Dendritic cell treated with granulocyte-macrophage colony-stimulating factor and Interleukin-4, amounts not matched to agents 40 ng/mL and 50 ng/mL, for 4 days (primary cell): Measurements from ENCODE around the gene LYZL6.
"Not testable (repeated sequence)": the region's sequence is repeated elsewhere in the genome, so short reads cannot be mapped to it uniquely, and the experiment has no call there.

Experiments
- H3K27ac Mint-ChIP-seq: one replicate; pipeline ENCODE4 v1.8.0; 2022; ENCODE audit warnings: mild to moderate bottlenecking, mixed read lengths
- H3K27me3 Mint-ChIP-seq: one replicate; pipeline ENCODE4 v1.8.0; 2022; ENCODE audit warnings: mild to moderate bottlenecking, mixed read lengths
- H3K36me3 Mint-ChIP-seq: one replicate; pipeline ENCODE4 v1.8.0; 2022; ENCODE audit warnings: low read depth, mixed read lengths
- H3K4me1 Mint-ChIP-seq: one replicate; pipeline ENCODE4 v1.8.0; 2022; ENCODE audit warnings: low read depth, mixed read lengths
- H3K4me3 Mint-ChIP-seq: one replicate; pipeline ENCODE4 v1.8.0; 2022; ENCODE audit warnings: mild to moderate bottlenecking, moderate library complexity, mixed read lengths
- H3K9me3 Mint-ChIP-seq: one replicate; pipeline ENCODE4 v1.8.0; 2022; ENCODE audit warnings: mixed read lengths
- intact Hi-C: fragments of 100-400 bp; cut with micrococcal nuclease; formaldehyde crosslinking; loops from one replicate; pipeline ENCODE4 v1.15.0; 2022

LYZL6 gene

DNA sequence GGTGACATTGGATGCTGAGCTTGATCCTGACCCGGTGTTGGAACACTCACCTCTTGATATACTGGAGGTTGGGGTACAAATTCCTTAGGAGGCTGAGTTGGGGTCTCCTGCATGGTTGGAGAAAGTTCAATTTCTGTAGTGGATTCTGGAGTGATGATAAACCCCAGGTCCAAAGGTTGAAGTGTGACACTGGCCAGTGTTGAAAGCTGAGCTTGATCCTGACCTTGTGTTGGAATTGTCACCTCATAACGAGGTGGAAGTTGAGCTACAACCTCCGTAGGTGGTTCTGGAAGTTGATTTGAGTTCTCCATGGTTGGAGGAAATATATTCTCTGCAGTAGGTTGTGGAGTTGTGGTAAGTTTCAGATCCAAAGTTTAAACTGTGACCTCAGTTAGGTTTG is 34.1 kb downstream of the LYZL6 start:
- Mint-ChIP-seq H3K27ac (no peak overlapping the region), H3K27me3 (no peaks in the 10 kb centered on the region), H3K4me1 (no peaks in the 10 kb centered on the region), H3K4me3 (no peak overlapping the region), H3K36me3 (no peaks in the 10 kb centered on the region), H3K9me3 (no peaks in the 10 kb centered on the region)
- intact Hi-C loops: no loop called here

DNA sequence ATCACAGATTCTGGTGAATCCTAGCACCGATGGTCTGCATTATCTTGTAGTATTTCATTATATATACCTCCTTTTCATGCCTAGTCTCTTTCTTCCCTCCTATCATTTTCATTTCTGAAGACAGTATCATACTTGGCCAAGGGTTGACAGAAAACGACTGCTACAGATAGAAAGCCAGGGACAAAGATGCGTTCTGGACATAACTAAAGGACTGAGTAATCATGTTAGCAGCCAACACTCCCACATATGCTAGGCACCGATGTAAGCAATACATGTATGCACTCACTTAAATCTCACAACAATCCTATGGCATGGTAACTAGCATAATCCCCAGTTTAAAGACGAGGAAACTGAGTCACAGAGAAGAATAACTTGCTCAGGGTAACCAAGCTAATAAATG is 35.8 kb downstream of the LYZL6 start:
- H3K4me3 Mint-ChIP-seq: no peak overlapping the region
- H3K27ac Mint-ChIP-seq: no peak overlapping the region
- no peaks in the 10 kb centered on the region for H3K9me3 Mint-ChIP-seq
- H3K27me3 Mint-ChIP-seq: no peaks in the 10 kb centered on the region
- intact Hi-C loops: no loop called here
- no peaks in the 10 kb centered on the region for H3K36me3 Mint-ChIP-seq
- no peaks in the 10 kb centered on the region for H3K4me1 Mint-ChIP-seq

DNA sequence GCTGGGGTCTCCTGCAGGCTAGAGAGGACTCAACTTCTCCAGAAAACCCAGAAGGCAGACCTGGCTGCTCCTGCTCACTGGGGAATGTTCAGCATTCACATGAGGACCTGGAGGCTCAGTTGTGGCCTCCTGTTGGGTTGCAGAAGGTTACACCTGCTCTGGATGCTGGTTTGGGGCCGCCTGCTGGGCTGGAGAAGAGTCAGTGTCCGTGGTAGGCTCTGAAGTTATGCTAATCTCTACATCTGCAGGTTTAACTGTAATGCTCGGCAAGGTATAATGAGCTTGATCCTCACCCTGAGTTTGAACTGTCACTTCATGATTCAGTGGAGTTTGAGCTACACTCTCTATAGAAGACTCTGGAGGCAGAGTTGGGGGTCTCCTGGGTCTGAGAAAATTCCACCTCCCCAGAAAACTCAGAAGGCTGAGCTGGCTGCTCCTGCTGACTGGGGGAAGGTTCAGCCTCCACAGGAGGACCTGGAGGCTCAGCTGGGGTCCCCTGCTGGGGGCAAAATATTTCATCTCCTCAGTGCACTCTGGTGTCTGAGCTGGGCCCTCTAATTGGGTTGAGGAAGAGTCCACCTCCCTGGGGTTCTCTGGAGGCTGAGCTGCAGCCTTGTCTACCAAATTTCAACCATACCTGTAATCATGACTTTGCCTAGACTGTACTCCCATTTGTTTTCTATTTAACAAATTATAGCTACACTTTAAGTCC is 36.4 kb downstream of the LYZL6 start:
- intact Hi-C loops: no loop called here
- no peaks in the 10 kb centered on the region for H3K4me1 Mint-ChIP-seq
- H3K4me3 Mint-ChIP-seq: no peak overlapping the region
- H3K9me3 Mint-ChIP-seq: no peaks in the 10 kb centered on the region
- H3K27ac Mint-ChIP-seq: no peak overlapping the region
- no peaks in the 10 kb centered on the region for H3K36me3 Mint-ChIP-seq
- no peaks in the 10 kb centered on the region for H3K27me3 Mint-ChIP-seq

DNA sequence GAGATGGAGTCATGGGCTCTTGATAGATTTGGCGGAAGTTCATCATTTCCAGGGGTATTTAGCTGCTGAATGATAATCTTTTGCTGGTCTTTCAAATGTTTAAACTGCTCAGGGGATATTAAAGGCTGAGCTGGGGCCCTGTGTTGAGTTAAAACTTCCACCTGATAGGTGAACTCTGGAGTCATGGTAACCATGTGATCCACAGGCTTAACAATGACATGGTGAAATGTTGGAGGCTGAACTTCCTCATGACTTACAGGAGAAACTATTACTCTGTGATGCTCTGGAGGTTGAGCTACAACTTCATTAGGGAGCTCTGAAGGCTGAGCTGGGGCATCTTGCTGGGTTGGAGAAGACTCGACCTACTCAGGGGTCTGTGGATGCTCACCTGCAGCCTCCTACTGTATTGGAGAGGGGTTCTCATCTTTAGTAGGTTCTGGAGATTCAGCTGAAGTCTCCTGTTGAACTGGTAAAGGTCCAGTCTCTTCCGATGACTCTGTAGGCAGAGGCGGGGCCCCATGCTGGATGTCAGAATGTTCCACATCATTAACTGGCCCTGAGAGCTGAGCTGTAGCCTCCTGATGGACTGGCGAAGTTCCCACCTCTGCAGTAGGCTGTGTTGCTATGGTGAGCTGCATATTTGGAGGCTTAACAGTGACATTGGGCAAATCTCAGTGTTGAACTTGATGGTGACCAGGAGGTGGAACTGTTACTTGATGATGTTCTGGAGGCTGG is 37.2 kb downstream of the LYZL6 start:
- intact Hi-C loops: no loop called here
- Mint-ChIP-seq H3K27me3 (no peaks in the 10 kb centered on the region), H3K9me3 (no peaks in the 10 kb centered on the region), H3K36me3 (no peaks in the 10 kb centered on the region), H3K27ac (no peak overlapping the region), H3K4me1 (no peaks in the 10 kb centered on the region), H3K4me3 (no peak overlapping the region)

- Mint-ChIP-seq H3K4me3 (no peak overlapping the region), H3K36me3 (no peaks in the 10 kb centered on the region), H3K4me1 (peaks cover 13% of the 10 kb centered on the region), H3K27ac (no peak overlapping the region), H3K27me3 (no peaks in the 10 kb centered on the region), H3K9me3 (no peaks in the 10 kb centered on the region)
- intact Hi-C loops: no loop called here
These were observed 40.1 kb downstream of the LYZL6 start for GRCh38 chr17:35903451-35903850.

DNA sequence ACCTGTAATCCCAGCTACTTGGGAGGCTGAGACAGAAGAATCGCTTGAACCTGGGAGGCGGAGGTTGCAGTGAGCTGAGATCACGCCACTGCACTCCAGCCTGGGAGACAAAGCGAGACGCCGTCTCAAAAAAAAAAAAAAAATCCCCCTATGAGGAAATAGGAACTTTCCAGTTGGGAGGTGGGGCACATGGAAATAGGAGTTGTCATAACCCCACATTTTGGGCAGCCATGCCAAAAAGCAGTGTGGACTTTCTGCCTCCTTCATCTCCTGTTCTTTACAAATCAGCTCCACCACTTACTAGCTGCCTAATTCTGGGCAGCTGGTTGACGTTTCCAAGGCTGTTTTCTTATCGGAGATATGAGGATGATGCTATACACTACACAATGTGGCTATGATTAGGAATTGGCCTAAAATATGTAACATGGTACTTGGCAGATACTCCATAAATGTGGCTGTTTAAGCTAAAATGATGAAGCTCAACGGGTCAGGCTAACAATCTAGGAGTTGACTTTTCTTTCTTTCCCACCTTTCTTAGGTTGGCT is 41.8 kb downstream of the LYZL6 start:
- Mint-ChIP-seq H3K27ac (no peak overlapping the region), H3K4me1 (peaks cover 22% of the 10 kb centered on the region), H3K9me3 (no peaks in the 10 kb centered on the region), H3K36me3 (no peaks in the 10 kb centered on the region), H3K4me3 (no peak overlapping the region), H3K27me3 (no peaks in the 10 kb centered on the region)
- intact Hi-C loops: no loop called here

GRCh38 chr17:35900708-35901480 is 42.6 kb downstream of the LYZL6 start:
- Mint-ChIP-seq H3K9me3 (no peaks in the 10 kb centered on the region), H3K27me3 (no peaks in the 10 kb centered on the region), H3K4me3 (no peak overlapping the region), H3K27ac (no peak overlapping the region), H3K4me1 (peaks cover 30% of the 10 kb centered on the region), H3K36me3 (no peaks in the 10 kb centered on the region)
- intact Hi-C loops: no loop called here

GRCh38 chr17:35900280-35900679 is 43.2 kb downstream of the LYZL6 start:
- H3K36me3 Mint-ChIP-seq: no peaks in the 10 kb centered on the region
- no peaks in the 10 kb centered on the region for H3K9me3 Mint-ChIP-seq
- H3K4me3 Mint-ChIP-seq: no peak overlapping the region
- peaks cover 36% of the 10 kb centered on the region for H3K4me1 Mint-ChIP-seq
- no peaks in the 10 kb centered on the region for H3K27me3 Mint-ChIP-seq
- intact Hi-C loops: no loop called here
- no peak overlapping the region for H3K27ac Mint-ChIP-seq

DNA sequence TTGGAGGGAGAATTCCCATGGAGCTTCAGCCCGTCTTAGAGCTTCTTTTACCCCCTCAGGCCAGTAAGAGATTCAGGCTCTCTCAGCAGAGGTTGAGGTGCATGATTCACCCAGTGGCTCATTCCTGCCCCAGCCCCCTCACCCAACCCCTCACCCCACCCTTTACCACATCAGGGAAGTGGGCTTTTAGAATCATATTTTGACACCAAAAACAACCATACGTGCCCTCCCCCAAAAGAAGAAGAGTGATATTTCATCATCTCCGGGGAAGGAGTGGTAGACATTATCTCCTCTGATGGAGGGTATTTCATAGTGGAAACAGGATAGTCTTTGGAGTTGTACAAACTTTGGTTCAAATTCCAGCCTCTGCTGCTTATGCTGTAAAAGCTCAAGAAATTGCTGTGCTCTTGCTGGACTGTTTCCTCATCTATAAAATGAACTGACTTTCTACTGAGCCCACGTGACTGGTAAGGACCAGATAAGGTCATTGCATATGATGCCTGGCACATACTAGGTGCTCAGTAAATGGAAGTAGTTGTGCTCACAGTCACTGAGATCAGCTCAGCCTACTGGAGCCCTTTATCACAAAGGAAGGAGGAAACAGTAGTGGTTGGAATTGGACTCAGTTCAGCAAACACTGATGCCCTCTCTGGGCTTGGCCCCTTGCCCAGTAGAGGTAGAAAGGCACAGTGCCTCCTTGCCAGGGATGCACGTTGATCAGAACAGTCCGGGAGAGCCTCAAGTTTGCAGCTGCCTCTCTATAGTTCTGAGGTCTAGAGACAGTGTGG is 45.0 kb downstream of the LYZL6 start:
- no peaks in the 10 kb centered on the region for H3K27me3 Mint-ChIP-seq
- intact Hi-C loops: no loop called here
- H3K4me1 Mint-ChIP-seq: peaks cover 47% of the 10 kb centered on the region
- no peak overlapping the region for H3K27ac Mint-ChIP-seq
- H3K4me3 Mint-ChIP-seq: no peak overlapping the region
- no peaks in the 10 kb centered on the region for H3K9me3 Mint-ChIP-seq
- H3K36me3 Mint-ChIP-seq: no peaks in the 10 kb centered on the region

DNA sequence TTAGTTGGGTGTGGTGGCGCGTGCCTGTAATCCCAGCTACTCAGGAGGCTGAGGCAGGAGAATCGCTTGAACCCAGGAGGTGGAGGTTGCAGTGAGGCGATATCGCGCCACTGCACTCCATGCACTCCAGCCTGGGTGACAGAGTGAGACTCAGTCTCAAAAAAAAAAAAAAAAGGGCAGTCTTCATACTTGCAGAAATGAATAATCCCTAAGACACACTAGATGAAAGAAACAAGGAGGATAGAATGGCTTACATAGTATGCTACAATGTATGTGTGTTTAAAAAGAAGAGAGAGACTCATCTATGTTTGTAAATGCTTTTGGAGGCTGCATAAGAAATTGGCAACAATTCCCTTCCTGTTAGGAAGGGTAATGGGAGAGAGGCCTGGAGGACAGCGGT is 45.7 kb downstream of the LYZL6 start:
- H3K27ac Mint-ChIP-seq, H3K4me3 Mint-ChIP-seq, intact Hi-C loops, H3K36me3 Mint-ChIP-seq, H3K9me3 Mint-ChIP-seq, H3K27me3 Mint-ChIP-seq: not testable (repeated sequence)
- H3K4me1 Mint-ChIP-seq: peaks cover 54% of the 10 kb centered on the region

- no peak overlapping the region for H3K4me3 Mint-ChIP-seq
- no peaks in the 10 kb centered on the region for H3K36me3 Mint-ChIP-seq
- peak overlapping the region; percentile 78 for H3K27ac Mint-ChIP-seq
- peaks cover 67% of the 10 kb centered on the region for H3K4me1 Mint-ChIP-seq
- H3K27me3 Mint-ChIP-seq: no peaks in the 10 kb centered on the region
- H3K9me3 Mint-ChIP-seq: no peaks in the 10 kb centered on the region
- intact Hi-C loops: no loop called here
These were observed 47.6 kb downstream of the LYZL6 start for GRCh38 chr17:35895636-35896587.

- peak overlapping the region; percentile 90 for H3K27ac Mint-ChIP-seq
- H3K4me1 Mint-ChIP-seq: peaks cover 73% of the 10 kb centered on the region
- H3K36me3 Mint-ChIP-seq: no peaks in the 10 kb centered on the region
- H3K9me3 Mint-ChIP-seq: no peaks in the 10 kb centered on the region
- no peak overlapping the region for H3K4me3 Mint-ChIP-seq
- H3K27me3 Mint-ChIP-seq: no peaks in the 10 kb centered on the region
- intact Hi-C loops: no loop called here
These were observed 49.3 kb downstream of the LYZL6 start for GRCh38 chr17:35894206-35894605.

- H3K36me3 Mint-ChIP-seq: no peaks in the 10 kb centered on the region
- H3K27me3 Mint-ChIP-seq: no peaks in the 10 kb centered on the region
- H3K27ac Mint-ChIP-seq: peak overlapping the region; percentile 90
- no peaks in the 10 kb centered on the region for H3K9me3 Mint-ChIP-seq
- no peak overlapping the region for H3K4me3 Mint-ChIP-seq
- peaks cover 69% of the 10 kb centered on the region for H3K4me1 Mint-ChIP-seq
- intact Hi-C loops: no loop called here
These were observed 49.8 kb downstream of the LYZL6 start for GRCh38 chr17:35893751-35894150.
